ENCODE data around the gene NENF.

DNA sequence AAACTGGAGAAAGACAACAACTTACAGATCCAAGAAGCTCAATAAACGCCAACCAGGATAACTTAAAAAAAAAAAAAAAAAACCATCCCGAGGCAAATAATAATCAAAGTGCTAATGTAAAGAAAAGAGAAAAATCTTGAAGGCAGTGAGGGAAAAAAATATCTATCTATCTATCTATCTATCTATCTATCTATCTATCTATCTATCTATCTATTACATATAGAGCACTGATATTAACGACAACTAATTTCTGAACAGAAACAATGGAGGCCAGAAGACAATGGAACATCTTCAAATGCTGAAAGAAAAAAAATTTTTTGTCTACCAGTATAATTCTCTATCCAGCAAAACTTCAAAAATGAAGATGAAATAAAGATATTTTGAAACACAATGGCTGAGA, 36.1 kb upstream of the NENF start:
- TF ChIP-seq, protein P1, sequence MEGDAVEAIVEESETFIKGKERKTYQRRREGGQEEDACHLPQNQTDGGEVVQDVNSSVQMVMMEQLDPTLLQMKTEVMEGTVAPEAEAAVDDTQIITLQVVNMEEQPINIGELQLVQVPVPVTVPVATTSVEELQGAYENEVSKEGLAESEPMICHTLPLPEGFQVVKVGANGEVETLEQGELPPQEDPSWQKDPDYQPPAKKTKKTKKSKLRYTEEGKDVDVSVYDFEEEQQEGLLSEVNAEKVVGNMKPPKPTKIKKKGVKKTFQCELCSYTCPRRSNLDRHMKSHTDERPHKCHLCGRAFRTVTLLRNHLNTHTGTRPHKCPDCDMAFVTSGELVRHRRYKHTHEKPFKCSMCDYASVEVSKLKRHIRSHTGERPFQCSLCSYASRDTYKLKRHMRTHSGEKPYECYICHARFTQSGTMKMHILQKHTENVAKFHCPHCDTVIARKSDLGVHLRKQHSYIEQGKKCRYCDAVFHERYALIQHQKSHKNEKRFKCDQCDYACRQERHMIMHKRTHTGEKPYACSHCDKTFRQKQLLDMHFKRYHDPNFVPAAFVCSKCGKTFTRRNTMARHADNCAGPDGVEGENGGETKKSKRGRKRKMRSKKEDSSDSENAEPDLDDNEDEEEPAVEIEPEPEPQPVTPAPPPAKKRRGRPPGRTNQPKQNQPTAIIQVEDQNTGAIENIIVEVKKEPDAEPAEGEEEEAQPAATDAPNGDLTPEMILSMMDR (IDR thresholded peaks at IDR 0.05): no peak
- no peak for TF ChIP-seq POLR2A (IDR thresholded peaks at IDR 0.05)
